HG02759 (cell line): ENCODE data around the gene RAMACL.
"Not testable (repeated sequence)": the region's sequence is repeated elsewhere in the genome, so short reads cannot be mapped to it uniquely, and the experiment has no call there.

ENCODE experiments used
- ATAC-seq: cut with Tn5 transposase; IDR thresholded peaks from one replicate; pipeline ENCODE4 v1.9.1; 2021; ENCODE audit warnings: mild to moderate bottlenecking, moderate library complexity; ENCODE audit not compliant: unreplicated experiment

Gene RAMACL

GRCh38 chr6:166597711-166598440 lies 11.4 kb upstream of the RAMACL start:
- no peak for ATAC-seq

GRCh38 chr6:166596776-166597507 lies 10.5 kb upstream of the RAMACL start:
- ATAC-seq = peak; percentile 48

GRCh38 chr6:166595949-166596348 lies 9.5 kb upstream of the RAMACL start:
- ATAC-seq = no peak

GRCh38 chr6:166595061-166595780 lies 8.7 kb upstream of the RAMACL start:
- no peak for ATAC-seq

GRCh38 chr6:166592821-166593220 lies 6.3 kb upstream of the RAMACL start:
- ATAC-seq = no peak

GRCh38 chr6:166591961-166592520 lies 5.6 kb upstream of the RAMACL start:
- ATAC-seq = no peak

- no peak for ATAC-seq
These were observed 4.5 kb upstream of the RAMACL start for GRCh38 chr6:166591026-166591425.

GRCh38 chr6:166589786-166590574 lies 3.5 kb upstream of the RAMACL start:
- no peak for ATAC-seq

- ATAC-seq = peak; percentile 25
These were observed 2.9 kb upstream of the RAMACL start for GRCh38 chr6:166589337-166589731.

GRCh38 chr6:166588691-166589336 lies 2.3 kb upstream of the RAMACL start:
- peak; percentile 37 for ATAC-seq

GRCh38 chr6:166587631-166588413 lies 1.3 kb upstream of the RAMACL start:
- peak; percentile 78 for ATAC-seq

GRCh38 chr6:166584853-166585429 lies 1.5 kb downstream of the RAMACL start:
- ATAC-seq = no peak

GRCh38 chr6:166584155-166584554 lies 2.3 kb downstream of the RAMACL start:
- no peak for ATAC-seq

- no peak for ATAC-seq
These were observed 3.1 kb downstream of the RAMACL start for GRCh38 chr6:166583230-166583965.

- ATAC-seq = no peak
These were observed 4.2 kb downstream of the RAMACL start for GRCh38 chr6:166582258-166582657.

- ATAC-seq = not testable (repeated sequence)
These were observed 4.7 kb downstream of the RAMACL start for GRCh38 chr6:166581801-166582200.

GRCh38 chr6:166581091-166581511 lies 5.4 kb downstream of the RAMACL start:
- no peak for ATAC-seq
